ENCODE results near the gene BLACAT1.

The BLACAT1 gene

DNA sequence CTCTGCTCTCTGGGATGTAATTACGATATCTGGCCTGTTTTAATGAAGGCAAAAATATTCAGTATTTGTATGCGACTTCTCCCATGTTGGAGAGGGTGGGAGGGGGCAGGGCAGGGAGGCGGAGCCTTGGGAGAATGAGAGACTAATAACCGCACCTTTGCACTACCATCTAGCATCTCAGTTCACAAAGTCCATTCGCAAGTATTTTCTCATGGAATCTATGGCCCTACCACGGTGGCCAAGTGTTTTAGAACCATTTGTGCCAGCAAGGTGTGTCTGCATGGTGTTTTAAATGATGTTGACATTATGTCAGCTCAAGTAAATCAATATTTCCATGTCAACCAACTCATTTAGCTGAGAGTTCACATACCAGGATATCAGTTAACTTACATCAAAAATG is 14.3 kb upstream of the BLACAT1 start:
- no peak overlapping the region for H3K4me2 ChIP-seq (ENCODE audit: low read depth, low read length)
- no peaks in the 10 kb centered on the region for H3K36me3 ChIP-seq (replicated peaks; ENCODE audit: insufficient read depth, low read length)
- no peaks in the 10 kb centered on the region for H3K79me2 ChIP-seq (ENCODE audit: low read length)
- no peak overlapping the region for H3K27ac ChIP-seq (ENCODE audit: low read length)
- no peak for DNase-seq
- no peak overlapping the region for H2AFZ ChIP-seq (ENCODE audit: low read length)
- no peak overlapping the region for H3K9ac ChIP-seq (ENCODE audit: low read length)
- H3K4me1 ChIP-seq (ENCODE audit: low read length): no peaks in the 10 kb centered on the region
- no peaks in the 10 kb centered on the region for H3F3A ChIP-seq (ENCODE audit: insufficient read depth, low read length)
- H4K20me1 ChIP-seq (ENCODE audit: insufficient read depth, low read length): no peaks in the 10 kb centered on the region
- no peak overlapping the region for H3K4me3 ChIP-seq (ENCODE audit: low read length)
- TF ChIP-seq EZH2phosphoT487 (IDR thresholded peaks at IDR 0.05; ENCODE audit: low read length) (no peak), EZH2 (optimal IDR thresholded peaks at IDR 0.05; ENCODE audit: low read depth, low read length) (no peak)
- TF ChIP-seq, protein P1, sequence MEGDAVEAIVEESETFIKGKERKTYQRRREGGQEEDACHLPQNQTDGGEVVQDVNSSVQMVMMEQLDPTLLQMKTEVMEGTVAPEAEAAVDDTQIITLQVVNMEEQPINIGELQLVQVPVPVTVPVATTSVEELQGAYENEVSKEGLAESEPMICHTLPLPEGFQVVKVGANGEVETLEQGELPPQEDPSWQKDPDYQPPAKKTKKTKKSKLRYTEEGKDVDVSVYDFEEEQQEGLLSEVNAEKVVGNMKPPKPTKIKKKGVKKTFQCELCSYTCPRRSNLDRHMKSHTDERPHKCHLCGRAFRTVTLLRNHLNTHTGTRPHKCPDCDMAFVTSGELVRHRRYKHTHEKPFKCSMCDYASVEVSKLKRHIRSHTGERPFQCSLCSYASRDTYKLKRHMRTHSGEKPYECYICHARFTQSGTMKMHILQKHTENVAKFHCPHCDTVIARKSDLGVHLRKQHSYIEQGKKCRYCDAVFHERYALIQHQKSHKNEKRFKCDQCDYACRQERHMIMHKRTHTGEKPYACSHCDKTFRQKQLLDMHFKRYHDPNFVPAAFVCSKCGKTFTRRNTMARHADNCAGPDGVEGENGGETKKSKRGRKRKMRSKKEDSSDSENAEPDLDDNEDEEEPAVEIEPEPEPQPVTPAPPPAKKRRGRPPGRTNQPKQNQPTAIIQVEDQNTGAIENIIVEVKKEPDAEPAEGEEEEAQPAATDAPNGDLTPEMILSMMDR (IDR thresholded peaks at IDR 0.05; ENCODE audit: low read length): no peak
- H3K9me3 ChIP-seq (replicated peaks; ENCODE audit: insufficient read depth, low read length): no peaks in the 10 kb centered on the region
- peaks cover 28% of the 10 kb centered on the region for H3K27me3 ChIP-seq (replicated peaks; ENCODE audit: insufficient read depth, low read length)
- H3K9me2 ChIP-seq (replicated peaks; ENCODE audit: insufficient read depth, low read length): no peaks in the 10 kb centered on the region

DNA sequence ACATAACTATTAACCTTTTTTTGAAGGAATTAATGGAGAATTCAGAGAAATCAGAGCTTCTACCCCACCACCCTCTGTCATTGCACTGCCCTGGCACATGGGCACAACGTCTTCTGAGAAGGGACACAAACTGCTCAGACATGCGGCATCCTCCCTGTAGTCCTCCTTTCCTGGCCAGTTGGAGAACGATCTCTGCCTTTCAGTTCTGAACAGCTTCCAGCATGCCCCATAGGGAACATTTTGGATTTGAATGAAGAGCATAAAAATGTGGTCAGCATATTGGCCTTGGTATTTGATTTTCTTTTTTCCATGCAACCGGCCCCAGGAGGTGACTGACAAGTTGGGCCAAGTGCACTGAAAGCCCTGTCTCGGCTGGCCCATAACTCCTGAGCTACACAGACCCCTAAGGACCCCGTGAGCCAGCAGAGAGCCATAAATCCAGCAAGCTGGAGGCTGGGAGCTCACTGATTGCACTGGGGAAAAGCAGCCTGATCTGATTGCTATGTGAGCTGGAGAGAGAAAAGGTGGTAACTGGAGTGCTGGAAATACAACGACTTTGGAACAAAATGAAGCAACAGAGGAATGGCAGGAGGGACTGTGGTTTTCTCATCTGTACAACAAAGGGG is 10.9 kb upstream of the BLACAT1 start:
- H3F3A ChIP-seq (ENCODE audit: insufficient read depth, low read length): no peaks in the 10 kb centered on the region
- no peaks in the 10 kb centered on the region for H3K9me3 ChIP-seq (replicated peaks; ENCODE audit: insufficient read depth, low read length)
- TF ChIP-seq EZH2 (optimal IDR thresholded peaks at IDR 0.05; ENCODE audit: low read depth, low read length): no peak
- TF ChIP-seq, protein P1 (IDR thresholded peaks at IDR 0.05; ENCODE audit: low read length): no peak
- TF ChIP-seq EZH2phosphoT487 (IDR thresholded peaks at IDR 0.05; ENCODE audit: low read length): no peak
- H3K27me3 ChIP-seq (replicated peaks; ENCODE audit: insufficient read depth, low read length): peaks cover 28% of the 10 kb centered on the region
- H3K9me2 ChIP-seq (replicated peaks; ENCODE audit: insufficient read depth, low read length): no peaks in the 10 kb centered on the region
- no peaks in the 10 kb centered on the region for H3K4me1 ChIP-seq (ENCODE audit: low read length)
- H3K4me3 ChIP-seq (ENCODE audit: low read length): no peak overlapping the region
- H3K36me3 ChIP-seq (replicated peaks; ENCODE audit: insufficient read depth, low read length): no peaks in the 10 kb centered on the region
- H3K79me2 ChIP-seq (ENCODE audit: low read length): no peaks in the 10 kb centered on the region
- no peak for DNase-seq
- no peak overlapping the region for H3K27ac ChIP-seq (ENCODE audit: low read length)
- H3K9ac ChIP-seq (ENCODE audit: low read length): no peak overlapping the region
- no peaks in the 10 kb centered on the region for H4K20me1 ChIP-seq (ENCODE audit: insufficient read depth, low read length)
- H2AFZ ChIP-seq (ENCODE audit: low read length): no peak overlapping the region
- H3K4me2 ChIP-seq (ENCODE audit: low read depth, low read length): no peak overlapping the region

DNA sequence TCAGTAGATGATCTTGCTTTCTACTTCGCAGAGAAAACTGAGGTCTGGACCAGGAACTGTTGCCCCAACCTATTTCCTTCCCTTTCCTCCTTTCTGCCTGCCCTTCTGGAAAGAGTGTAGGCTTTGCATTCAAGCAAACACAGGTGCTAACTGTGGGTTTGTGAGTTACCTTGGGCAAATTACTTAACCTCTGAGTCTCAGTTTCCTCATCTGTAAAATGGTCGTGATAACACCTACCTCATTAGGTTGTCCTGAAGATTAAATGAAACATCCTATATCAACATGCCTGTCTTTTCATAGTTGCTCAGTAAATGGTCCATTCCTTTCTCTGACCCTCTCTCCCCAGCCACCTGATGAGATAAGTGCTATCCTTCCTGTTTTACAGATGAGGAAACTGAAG is 9.5 kb upstream of the BLACAT1 start:
- Histone ChIP-seq H3K4me3 (ENCODE audit: low read length) (no peak overlapping the region), H3K4me1 (ENCODE audit: low read length) (no peaks in the 10 kb centered on the region), H3K27me3 (replicated peaks; ENCODE audit: insufficient read depth, low read length) (peaks cover 33% of the 10 kb centered on the region), H3K79me2 (ENCODE audit: low read length) (no peaks in the 10 kb centered on the region), H3K27ac (ENCODE audit: low read length) (no peak overlapping the region), H2AFZ (ENCODE audit: low read length) (no peak overlapping the region), H4K20me1 (ENCODE audit: insufficient read depth, low read length) (no peaks in the 10 kb centered on the region), H3K4me2 (ENCODE audit: low read depth, low read length) (no peak overlapping the region), H3K36me3 (replicated peaks; ENCODE audit: insufficient read depth, low read length) (no peaks in the 10 kb centered on the region), H3K9ac (ENCODE audit: low read length) (no peak overlapping the region), H3F3A (ENCODE audit: insufficient read depth, low read length) (no peaks in the 10 kb centered on the region), H3K9me2 (replicated peaks; ENCODE audit: insufficient read depth, low read length) (no peaks in the 10 kb centered on the region), H3K9me3 (replicated peaks; ENCODE audit: insufficient read depth, low read length) (no peaks in the 10 kb centered on the region)
- TF ChIP-seq EZH2 (optimal IDR thresholded peaks at IDR 0.05; ENCODE audit: low read depth, low read length): no peak
- no peak for TF ChIP-seq EZH2phosphoT487 (IDR thresholded peaks at IDR 0.05; ENCODE audit: low read length)
- TF ChIP-seq, protein P1 (IDR thresholded peaks at IDR 0.05; ENCODE audit: low read length): no peak
- DNase-seq: no peak
